IPS-NIHi7 (cell line): ENCODE data around the gene SH2D7.
A peak's percentile ranks its signal among the peaks of the same experiment; 100 is the strongest.

ENCODE experiments used
- DNase-seq: peaks from one replicate; pipeline ENCODE4 v3.0.0; 2012; ENCODE audit warnings: mixed read lengths; ENCODE audit errors: extremely low spot score

Gene SH2D7

GRCh38 chr15:78077871-78078210 lies 14.5 kb upstream of the SH2D7 start:
- DNase-seq: no peak

DNA sequence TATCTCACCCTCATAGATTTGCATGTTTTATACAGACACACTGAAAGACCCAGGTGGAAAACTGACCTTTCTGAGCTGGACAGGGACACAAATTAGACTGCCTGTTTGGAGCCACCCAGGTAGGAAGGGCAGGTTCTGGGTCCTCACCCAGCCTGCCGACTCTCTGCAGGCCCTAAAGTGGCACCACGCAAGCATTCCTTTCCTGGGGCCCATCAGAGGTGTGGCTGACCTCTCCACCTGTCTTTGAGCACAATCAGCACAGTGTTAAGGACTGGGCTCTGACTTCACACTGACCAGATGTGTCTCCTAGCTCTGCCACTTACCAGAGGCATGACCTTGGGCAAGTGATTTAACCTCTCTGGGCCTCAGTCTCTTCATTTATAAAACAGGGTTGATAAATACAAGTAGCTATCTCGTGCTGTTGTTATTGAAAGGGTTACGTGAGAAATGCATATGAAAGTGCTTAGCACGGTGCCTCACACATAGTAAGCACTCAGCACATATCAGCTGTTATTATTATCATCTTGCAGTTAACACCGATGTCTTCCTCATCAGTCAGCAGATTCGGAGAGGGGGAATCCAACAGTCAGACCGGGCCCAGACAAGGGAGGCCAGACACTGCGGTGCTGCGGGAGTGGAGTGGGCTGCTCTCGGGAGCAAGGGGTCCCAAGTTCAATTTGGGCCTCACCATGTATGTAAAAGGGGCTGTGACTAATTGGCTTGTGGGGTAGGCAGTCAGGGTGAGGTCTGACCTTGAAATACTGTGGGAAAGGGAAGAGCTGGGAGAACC lies 12.9 kb upstream of the SH2D7 start:
- no peak for DNase-seq

- DNase-seq: no peak
These were observed 12.3 kb upstream of the SH2D7 start for GRCh38 chr15:78080088-78080460.

- DNase-seq: no peak
These were observed 10.1 kb upstream of the SH2D7 start for GRCh38 chr15:78082106-78082742.

GRCh38 chr15:78082743-78083110 lies 9.6 kb upstream of the SH2D7 start:
- no peak for DNase-seq

DNA sequence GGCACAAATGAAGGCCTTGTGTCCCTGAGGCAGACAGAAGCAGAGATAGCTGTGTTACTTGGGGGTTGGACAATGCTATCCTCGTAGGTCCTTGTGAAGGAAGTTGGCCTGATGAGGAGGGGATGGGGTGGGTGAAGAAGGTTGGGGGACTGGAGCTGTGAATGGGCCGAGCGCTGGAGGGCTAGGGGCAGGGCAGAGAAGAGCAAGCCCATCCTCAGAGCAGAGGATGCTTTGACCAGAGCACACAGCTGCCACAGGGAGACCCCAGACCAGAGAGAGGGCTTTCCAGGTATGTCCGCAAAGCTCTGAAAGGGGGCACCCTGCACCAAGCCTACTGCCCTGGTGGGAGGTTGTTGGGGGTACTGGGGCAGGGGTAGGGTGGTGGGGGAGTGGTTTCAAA lies 9.2 kb upstream of the SH2D7 start:
- DNase-seq: no peak

DNA sequence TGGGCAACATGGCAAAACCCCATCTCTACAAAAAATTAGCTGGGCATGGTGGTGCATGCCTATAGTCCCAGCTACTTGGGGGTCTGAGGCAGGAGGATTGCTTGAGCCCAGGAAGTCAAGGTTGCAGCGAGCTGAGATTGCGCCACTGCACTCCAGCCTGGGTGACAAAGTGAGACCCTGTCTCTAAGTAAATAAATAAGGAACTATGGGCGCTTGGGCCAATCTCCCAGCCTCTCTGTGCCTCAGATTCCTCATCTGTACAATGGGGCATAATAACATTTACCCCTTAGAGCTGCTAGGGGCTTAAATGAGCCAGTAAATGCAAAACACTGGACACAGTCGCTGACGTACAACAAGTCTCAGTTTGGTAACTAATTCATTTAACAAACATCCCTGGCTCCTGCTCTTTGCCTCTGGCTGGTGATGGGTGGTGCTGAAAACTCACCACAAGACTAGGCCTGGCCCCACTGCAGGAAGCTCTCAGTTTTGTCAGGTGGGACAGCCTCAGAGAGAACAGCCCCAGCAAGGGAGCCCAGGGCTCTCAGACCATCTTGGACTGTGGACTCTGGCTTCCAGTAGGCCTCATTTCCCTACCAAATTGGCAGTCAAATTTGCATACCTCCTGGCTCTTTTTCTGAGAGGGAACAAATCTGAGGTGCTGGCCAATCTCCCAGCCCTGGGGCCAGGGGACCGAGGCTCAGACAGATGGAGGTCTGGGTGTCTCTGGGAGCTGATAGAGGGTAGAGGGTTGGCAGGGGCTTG lies 8.5 kb upstream of the SH2D7 start:
- no peak for DNase-seq

GRCh38 chr15:78084449-78084750 lies 8.0 kb upstream of the SH2D7 start:
- DNase-seq: no peak

GRCh38 chr15:78085928-78086327 lies 6.4 kb upstream of the SH2D7 start:
- no peak for DNase-seq

GRCh38 chr15:78087951-78088772 lies 4.2 kb upstream of the SH2D7 start:
- DNase-seq: no peak

- DNase-seq: no peak
These were observed 3.6 kb upstream of the SH2D7 start for GRCh38 chr15:78088773-78089080.

DNA sequence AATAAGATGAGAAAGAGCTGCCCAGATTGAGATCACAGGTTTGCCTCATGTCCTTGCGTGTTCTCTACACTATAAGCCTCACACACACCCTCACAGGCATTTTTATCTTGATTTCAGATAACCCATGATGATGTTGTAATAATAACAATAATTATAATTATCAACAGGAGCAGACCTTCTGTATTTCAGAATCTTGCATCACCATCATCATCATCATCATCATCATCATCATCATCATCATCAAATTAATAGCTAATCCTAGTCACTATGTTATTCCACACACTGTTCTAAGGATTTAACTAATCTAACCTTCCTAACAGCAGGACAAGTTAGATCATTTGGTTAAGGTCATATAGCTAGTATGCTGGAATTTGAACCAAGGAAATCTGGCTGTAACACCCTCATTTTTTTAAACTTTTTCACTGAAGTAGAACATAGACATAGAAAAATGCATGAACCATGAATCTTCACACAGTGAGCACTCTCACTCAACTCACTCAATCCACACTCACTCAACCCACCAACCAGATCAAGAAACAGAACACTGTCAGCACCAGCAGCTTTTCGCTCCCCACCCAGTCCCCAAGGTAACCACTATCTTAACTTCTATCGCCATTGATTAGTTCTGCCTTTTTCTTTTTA lies 1.8 kb upstream of the SH2D7 start:
- DNase-seq: no peak

DNA sequence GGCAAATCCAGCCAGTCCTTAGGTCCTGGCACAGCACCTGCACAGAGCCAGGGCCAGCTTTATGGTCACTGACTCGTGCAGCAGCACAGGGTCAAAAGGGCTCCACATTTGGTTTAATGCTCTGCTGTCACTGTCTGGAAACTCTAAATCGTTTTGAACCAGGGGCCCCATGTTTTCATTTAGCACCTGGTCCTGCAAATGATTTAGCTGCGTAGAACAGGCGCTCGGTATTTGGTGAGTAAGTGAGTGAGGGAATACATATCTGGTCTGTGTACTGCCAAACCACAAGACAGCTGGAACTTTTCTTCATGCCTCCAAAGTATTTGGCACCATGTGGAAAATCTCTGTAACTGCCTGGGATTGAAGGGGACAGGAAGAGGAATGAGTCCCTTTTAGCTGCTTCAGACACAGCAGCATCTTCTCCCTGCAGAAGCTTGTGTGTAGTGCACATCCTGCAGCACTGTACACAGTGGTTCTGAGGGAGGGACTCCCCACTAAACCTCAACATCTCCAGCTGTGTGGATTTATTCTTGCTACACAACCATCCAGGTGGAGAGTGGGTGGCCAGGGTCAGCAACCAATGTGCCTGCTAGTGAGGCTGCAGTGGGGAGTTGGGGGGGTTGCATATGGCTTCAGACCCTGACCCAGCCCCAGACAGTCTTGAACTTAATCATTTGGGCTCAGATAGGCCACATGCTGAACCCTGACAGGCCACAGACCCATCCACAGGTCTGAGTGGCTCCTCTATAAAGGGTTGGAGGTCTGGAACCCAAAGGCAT lies 1.1 kb downstream of the SH2D7 start:
- no peak for DNase-seq

DNA sequence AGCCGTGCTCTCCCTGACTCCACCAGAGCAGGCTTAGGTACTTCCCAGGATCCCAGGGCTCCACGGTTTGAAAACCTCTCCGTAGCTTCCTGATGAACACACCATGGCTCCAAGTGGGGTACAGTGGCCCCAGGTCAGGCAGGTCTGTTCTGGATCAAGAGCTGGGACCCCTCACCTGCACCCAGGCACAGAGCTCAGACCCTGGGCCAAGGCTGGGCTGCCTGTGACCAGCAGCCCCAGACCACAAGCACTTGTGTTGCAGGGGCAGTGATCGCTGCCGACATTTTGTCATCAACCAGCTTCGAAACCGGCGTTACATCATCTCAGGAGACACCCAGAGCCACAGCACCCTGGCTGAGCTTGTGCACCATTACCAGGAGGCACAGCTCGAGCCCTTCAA lies 5.3 kb downstream of the SH2D7 start:
- peak; percentile 7 for DNase-seq

- DNase-seq: no peak
These were observed 5.9 kb downstream of the SH2D7 start for GRCh38 chr15:78098131-78098755.

- DNase-seq: no peak
These were observed 8.5 kb downstream of the SH2D7 start for GRCh38 chr15:78100886-78101285.

DNA sequence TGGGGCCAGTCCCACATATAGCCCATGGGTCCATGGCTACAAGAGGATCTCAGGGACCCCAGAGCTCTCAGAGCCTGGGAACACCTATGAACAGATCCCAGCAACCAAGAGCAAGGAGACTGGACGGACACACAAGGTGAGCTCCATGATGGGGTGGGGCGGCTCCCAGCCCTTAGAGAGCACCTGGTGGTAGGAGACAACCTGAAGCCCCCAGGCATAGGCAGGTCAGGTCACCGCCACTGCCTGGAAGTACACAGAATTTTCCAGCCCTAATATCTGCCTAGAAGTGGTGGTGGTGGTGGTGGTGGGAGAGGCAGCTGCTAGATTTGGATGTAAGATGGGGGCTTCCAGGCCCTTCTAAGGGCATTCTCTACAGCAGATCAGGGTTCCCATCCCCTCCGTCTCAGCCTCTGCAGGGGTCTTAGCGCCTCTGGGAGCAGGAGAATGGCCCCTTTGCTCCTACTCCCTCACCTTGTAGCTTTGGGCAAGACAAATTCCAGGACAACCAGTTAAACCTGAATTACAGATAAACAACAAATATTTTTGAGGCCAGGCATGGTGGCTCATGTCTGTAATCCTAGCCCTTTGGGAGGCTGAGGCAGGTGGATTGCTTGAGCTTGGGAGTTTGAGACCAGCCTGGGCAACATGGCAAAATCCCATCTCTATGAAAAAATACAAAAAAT lies 9.2 kb downstream of the SH2D7 start:
- DNase-seq: no peak

- DNase-seq: no peak
These were observed 9.8 kb downstream of the SH2D7 start for GRCh38 chr15:78102211-78102610.

DNA sequence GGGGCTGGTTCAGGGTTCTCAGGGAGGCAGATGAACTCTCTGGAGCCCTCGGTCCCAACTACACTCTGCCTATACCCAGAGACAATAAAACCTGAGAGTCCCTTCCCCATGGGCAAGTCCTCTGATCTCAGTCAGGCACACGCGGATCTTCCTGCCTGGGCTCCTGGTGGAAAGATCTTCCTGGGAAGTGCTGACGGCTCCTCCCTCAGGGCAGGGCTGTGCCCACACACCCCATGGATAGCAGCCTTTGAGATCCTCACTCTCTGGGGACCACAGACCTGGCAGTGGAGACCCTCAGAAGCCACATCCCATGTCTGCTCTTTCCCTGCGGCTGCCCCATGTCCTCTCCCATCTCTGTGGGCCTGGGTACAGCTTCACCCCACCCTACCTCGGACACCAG lies 10.4 kb downstream of the SH2D7 start:
- DNase-seq: no peak

- no peak for DNase-seq
These were observed 11.2 kb downstream of the SH2D7 start for GRCh38 chr15:78103406-78104118.
